ENCODE results near the gene ZBP1.

Gene ZBP1

DNA sequence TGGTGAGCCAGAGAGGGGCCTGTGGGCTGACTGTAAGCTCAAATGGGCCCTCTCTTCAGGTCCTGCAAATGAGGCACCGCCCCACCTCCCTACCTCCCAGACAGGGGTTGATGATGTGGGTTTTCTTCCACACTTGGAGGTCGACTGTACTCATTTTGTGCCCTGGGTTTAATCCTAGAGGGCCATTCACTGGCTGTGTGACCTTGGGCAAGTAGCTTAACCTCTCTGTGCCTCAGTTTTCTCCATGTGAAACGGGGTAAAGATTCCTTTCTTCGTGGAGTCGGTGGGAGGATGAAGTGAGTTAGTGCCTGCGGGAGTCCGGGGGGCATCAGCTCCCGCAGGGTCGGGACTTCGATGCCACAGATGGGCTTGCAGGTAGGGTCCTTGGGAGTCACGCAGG lies 23.9 kb downstream of the ZBP1 start:
- no peak for DNase-seq

DNA sequence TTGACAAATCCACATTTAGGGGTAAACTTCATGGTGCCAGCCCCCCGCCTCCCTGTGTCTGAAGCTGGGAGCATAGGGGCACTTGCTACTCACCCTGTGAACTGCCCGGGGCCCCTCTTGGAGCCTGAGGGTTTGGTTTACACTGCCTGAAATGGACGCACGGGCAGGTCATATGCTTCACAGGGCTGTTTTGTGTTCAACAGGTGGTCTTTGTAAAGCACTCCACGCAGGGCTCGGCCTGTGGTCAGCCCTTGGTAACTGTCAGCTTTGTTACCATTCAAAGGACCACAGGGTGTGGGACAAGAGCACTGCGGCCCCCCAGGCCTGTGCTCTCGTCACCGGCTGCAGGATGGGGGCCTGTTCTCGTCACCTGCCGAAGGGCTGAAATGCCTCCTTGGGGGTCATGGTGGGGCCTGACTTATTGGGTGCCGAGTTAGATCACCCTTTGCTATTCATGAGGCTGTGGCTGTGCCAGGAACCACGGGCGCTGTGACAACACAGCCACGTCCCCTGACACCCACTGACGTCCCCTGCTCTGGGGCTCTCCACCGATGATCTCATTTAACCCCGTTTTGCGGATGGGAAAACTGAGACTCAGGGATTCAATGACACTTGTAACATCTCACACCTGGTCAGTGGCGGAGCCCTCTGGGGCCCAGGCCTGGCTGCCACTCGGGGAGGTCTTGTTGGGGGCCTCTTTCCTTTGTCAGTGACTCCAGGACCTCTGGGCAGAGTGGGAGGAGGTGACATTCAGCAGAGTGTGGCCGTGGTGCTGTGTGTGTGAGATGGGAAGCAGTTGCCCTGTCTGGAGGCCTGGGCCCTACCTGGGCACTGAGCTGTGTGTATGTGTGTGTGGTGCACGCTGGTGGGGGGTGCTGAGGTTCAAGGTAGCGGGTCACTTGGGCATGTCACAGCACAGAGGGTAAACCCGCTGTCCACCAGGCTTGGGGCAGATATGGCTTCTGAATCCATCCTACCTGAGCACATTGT lies 24.9 kb downstream of the ZBP1 start:
- DNase-seq = no peak

DNA sequence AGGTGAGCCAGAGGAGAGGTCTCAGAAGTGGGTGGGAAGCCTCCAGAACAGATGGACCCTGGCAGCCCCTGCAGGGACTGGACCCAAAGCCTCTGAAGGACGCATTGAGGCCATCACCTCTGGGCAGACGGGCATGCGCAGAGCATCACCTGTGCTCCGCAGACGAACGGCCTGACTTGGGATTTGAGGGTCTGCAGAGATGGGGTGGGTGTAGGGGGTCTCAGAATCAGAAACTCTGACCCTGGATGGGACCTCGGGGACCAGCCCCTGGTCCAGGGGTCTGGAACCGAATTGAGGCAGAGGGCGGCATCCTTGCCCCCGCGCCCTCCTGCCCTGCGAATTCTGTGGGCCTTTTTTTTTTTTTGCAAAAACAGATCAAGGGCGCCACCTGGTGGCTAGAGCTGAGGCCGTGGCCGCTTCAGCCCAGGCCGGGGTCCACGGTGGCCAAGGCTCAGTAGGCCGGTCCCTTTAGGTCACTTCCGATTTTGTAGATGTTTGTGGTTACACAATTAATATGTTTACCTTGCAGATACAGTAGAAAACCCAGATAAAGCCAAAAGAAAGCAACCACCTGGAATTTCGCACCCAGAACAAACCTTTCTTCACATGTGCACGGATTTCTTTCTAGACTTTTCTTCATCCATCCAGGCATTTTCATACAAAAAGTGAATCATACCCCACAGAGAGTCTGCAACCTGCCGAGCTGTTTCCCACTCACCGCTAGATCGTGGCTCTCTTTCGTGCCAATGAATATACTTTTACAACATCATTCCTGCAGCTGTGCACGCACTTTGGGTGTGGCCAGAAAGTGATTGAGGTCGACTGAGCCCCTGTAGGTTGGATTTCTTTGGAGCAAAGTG lies 25.9 kb downstream of the ZBP1 start:
- DNase-seq = no peak

DNA sequence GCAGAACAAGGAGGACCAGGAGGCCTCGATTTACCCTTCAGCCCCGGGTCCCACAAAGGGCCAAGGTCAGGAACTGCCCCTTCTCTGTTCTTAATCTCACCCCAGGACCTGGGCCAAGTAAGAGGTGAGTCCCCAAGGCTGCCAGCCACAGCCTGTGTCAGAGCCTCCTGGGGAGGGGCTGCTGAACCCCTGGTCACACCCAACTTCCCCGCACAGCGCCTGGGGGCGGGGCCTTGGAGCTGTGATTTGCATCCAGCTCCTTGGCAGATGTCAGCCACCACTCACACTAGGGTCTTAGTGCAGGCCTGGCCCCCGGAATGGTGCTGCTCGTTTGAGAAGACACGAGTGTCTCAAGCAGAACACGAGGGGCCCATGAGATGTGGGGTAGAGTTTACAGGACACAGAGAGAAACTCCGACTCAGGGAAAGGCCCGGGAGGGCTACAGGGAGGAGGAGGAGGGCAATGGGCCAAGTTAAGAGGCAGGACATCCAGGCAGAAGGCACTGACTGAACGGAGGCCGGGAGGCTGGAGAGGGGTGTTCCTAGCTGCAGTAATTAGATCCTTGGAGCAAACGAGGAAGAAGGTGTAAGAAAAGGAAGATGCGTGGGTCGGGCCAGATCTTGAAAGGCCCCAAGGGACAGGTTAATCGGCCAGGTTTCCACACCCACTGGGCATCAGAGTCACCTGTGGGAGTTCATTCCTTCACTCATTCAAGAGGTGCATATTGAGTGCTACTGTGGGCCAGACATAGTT lies 26.9 kb downstream of the ZBP1 start:
- no peak for DNase-seq

- no peak for DNase-seq
These were observed 27.7 kb downstream of the ZBP1 start for GRCh38 chr20:57592263-57593092.

DNA sequence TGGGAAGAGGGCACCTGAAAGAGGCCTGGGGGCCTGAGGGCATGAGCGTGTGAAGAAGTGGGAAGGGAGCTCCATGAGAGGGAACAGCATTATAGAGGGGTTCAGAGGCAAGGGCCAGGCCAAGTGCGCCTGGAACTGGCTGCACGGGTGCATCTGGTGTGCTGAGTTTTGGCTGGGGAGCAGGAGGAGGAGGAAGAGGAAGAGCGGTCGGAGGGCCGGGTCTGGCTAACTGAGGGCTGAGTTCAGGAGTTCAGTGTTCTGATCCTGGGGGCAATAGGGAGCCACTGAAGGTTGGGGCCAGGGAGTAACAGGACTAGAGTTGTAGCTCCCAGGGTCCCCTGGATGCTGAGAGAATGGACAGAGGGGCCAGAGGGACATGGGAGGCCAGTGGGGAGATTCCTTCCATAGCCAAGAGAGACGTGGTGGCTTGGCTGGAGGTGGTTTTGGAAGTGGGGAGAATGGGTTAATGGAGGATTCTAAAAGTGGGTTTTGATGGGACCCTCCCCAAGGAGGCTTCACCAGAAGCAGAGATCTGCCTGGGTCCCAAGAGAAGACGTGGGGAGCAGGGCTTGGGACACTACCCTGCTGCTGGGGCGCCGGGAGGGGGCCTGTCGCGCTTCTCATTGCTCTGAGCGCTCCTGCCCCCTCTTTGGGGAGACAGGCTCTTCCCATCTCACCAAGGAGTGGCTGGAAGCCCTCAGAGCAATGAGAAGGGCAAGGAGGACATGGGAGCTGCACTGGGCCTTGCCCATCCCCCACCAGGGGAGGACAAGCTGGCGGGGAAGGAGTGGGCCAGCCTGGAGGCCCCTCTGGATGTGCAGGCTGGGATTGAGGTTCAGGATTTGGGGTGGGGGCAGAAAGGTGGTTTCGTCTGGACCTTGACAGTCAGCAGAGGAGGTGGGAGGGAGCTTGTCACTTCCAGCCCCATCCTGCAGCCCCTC lies 28.7 kb downstream of the ZBP1 start:
- no peak for DNase-seq

- no peak for DNase-seq
These were observed 29.5 kb downstream of the ZBP1 start for GRCh38 chr20:57590485-57591288.

- no peak for DNase-seq
These were observed 30.3 kb downstream of the ZBP1 start for GRCh38 chr20:57589728-57590484.

DNA sequence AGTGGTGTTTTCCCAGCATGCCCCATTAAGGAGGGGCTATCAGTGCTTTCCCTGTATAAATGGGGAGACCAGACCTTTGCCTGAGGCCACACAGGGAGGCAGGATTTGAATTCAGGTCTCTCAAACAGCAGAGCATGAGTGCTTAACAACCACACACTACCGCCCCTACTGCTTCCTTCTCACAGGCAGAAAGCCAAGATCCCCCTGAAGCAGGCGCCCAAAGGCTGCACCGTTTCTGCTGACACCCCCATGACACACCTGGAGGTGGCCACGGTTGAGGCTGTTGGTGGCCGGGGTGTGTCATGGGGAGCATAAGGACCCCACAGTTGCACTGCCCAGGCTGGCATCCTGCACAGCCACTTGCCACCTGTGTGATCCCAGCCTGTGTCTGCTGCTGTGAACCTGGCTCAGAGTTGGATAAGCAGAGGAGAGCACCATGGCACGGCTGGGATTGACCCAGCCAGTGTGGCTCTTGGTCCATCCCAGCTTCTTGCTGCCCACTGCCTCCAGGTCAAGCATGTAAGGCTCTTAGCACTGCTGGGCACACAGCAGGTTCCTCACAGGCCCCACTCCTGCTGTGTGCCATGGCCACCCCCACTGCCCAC lies 31.0 kb downstream of the ZBP1 start:
- DNase-seq = no peak

- no peak for DNase-seq
These were observed 31.6 kb downstream of the ZBP1 start for GRCh38 chr20:57588596-57588995.

DNA sequence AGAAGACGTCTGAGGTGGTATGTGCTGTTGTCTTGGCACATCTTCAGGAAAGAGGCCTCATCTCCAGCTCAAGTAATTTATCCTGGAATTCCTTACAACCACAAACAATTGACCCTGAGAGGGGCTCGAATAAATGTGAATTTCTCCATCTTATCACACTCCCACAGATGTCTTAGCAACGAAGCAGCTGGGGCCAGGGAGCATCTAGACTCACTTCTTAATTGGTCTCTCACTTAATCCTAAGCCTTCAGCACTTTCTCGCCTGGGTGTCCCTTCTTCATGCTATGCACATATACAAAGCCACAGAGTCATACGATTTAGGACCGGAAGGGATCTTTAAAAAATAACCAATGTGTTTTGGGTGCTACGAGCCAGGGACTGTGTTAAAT lies 32.2 kb downstream of the ZBP1 start:
- no peak for DNase-seq

DNA sequence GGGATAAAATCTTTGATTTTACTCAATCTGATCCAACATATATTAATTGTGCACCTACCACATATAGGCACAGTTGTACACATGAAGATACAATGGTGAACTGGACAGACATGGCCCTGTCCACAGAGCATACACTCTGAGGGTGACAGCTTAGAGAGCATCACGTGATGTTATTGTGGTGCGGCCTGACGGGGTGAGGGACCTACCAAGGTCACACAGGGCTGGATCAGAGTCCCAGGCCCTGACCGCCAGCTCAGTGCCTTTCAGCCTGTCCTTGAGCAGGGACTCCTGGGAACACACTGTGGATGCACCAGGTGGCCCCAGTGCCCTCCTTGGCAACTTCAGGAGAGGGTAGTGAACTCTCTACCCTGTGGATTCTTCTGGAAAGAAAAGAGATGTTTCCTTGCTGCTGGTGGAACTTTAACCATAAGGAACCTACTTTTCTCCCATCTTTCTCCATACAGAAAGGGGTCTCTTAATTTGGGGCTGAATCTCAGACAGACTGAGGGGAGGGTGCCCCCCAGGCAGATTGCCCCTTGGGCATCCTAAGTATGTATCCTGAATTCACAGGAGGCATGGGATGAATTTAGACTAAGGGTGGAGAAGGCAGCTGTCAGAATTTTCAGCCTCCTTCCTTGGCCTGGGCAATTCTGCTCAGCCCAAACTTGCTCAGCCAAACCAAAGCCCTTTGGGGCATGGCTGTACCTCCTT lies 32.8 kb downstream of the ZBP1 start:
- DNase-seq = no peak

GRCh38 chr20:57586943-57587277 lies 33.3 kb downstream of the ZBP1 start:
- DNase-seq = no peak

DNA sequence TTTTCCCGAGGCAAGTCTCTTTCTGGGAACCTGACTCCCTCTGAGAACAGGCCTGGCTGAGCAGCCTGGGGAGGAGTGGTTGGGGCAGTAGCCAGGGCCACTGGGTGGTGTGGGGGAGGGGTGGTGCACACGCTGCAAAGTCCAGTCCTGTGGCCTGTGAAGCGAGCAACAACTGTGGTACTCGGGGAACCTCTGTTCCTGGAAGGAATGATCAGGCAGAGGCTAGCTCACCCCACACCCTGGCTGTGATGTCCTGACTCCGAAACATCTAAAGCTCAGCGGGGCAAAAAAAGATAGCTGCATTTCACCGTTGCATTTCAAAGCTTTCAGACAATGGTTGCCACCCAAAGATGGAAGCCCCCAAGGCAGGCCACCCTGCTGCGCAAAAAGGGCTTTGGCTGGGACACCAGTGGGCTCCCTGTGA lies 33.8 kb downstream of the ZBP1 start:
- DNase-seq = no peak

- no peak for DNase-seq
These were observed 34.6 kb downstream of the ZBP1 start for GRCh38 chr20:57585466-57586213.

GRCh38 chr20:57584768-57585461 lies 35.3 kb downstream of the ZBP1 start:
- DNase-seq = no peak

Measured in NCI-H1417 treated with DMSO at 0.1 percent for 48 hours (cell line).